GM11168 (cell line): ENCODE measurements around the gene AKT2.

Experiments
- in situ Hi-C: fragments of 300-500 bp; cut with MboI; formaldehyde crosslinking; loops from one replicate; pipeline ENCODE4 v1.12.0; 2022; ENCODE audit warnings: low sequenced_read_pairs; ENCODE audit not compliant: unreplicated experiment

AKT2 gene

GRCh38 chr19:40274585-40275544 lies 10.3 kb downstream of the AKT2 start:
- in situ Hi-C loops: no loop called here

- in situ Hi-C loops: no loop called here
Observed at GRCh38 chr19:40273469-40274360, 11.4 kb downstream of the AKT2 start.

DNA sequence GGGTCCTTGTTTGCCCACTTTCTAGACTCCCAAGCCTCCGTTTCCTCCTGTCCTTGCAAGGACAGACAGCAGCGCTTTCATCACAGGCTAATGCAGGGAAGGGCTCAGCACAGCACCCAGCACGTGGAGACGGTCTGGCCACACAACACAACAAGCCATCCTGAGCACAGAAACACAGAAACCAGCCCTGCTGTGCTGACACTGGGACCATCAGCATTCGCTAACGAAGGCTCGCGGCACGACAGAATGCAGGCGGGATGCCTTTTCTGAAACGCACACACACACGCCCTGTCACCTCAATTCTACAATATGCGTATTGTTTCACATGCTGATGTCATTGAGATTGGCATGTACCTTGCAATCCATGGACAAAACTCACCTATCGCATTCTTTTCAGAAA lies 12.9 kb downstream of the AKT2 start:
- in situ Hi-C loops: no loop called here

GRCh38 chr19:40271706-40272105 lies 13.4 kb downstream of the AKT2 start:
- in situ Hi-C loops: no loop called here

DNA sequence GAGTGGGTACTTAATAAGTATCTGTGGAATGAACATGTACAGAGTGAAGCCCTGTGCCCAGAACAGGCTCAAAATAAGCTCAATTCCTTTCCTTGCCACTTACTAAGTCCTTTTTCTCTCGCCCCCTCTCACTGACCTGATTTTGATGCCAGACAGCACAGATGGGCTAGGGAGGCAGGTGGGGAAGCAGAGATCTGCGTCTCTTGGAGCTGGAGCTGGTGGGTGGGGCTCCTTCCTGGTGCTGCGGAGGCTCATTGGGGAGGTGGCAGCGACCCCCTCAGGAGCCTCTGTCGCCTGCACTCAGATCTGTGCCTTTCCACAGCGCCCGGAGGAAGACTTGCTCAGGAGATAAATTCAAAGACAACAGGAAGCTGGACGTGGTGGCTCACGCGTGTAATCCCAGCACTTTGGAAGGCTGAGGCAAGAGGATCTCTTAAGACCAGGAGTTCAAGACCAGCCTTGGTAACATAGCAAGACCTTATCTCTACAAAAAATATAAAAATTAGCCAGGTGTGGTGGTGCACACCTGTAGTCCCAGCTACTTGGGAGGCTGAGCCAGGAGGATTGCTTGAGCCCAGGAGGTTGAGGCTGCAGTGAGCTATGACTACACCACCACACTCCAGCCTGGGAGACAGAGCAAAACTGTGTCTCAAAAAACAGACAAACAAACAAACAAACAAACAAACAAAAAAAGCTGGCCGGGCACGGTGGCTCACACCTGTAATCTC lies 14.6 kb downstream of the AKT2 start:
- in situ Hi-C loops: no loop called here

DNA sequence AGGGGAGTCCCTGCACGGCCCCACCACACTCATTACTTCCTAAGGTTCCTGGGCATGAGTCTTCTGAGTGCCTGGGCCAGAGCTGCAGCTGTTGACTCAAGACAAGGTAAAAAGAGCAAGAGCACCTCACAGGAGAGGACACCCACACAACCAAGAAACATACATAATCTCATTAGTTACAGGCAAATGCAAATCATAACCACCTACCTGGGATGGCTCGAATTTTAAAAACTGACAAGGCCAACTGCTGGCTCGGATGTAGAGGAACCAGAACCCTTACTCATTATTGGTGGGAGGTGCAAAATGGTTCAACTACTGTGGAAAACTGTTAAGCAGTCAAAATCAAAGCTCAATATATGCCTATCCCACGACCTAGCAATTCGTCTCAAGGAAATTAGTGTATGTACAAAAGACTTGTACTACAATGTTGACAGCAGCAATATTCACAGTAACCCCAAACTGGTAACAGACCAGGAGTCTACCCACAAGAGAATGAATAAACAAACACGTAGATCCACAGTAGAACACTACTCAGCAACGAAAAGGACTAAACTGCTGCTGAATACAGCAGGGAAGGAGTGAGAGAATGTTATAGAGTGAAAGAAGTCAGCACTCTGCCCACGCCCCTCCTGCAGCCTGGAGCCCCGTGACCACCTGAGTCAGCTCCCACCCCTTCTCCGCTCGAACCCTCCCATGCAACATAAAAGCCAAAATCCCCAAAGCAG lies 15.8 kb downstream of the AKT2 start:
- in situ Hi-C loops: no loop called here

DNA sequence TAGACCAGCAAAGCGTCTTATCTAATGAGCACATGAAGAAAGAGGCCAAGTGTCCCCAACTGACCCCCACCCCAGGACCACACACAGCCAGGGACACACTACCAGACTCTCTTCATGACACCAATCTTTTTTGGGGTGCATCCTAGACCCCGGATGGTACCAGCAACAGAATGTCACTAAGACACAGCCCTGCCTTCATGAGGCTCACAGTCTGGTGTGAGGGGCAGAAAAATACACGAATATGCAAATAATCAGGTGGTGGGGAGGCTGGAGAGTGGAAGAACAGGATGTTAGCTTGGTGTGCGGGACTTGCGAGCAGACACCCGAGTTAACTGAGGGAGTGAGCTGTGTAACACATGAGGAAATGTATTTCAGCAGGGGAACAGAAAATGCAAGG lies 17.5 kb downstream of the AKT2 start:
- in situ Hi-C loops: no loop called here

DNA sequence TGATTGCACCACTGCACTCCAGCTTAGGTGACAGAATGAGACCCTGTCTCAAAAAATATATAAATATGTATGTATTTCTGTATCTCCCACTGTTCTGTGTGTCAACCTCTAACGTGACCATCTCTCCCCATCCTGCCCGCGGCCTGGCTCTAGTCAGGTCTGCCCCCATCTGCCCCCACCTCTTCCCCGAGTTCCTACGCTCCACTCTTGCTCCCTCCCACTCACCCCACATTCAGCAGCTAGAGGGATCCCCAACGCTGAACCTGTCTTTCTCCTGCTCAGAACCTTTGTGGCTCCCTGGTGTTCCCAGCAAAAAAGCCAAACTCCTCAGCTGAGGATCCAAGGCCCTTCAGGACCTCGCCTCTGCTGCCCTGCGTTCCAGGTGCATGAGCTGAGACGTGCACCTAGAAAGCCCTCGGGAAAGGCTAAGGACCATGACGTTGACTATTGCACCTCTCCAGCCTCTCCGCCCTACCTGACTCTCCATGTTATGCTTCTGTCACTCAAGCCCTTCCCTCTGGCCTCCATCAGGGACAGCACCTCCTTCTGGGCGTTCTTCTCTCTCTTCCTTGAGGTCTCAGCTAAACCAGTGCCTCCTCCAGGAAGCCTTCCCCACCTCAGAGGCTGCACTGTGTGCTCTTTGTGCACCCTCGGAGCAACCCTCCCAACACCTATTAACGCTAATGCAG lies 18.1 kb downstream of the AKT2 start:
- in situ Hi-C loops: no loop called here

DNA sequence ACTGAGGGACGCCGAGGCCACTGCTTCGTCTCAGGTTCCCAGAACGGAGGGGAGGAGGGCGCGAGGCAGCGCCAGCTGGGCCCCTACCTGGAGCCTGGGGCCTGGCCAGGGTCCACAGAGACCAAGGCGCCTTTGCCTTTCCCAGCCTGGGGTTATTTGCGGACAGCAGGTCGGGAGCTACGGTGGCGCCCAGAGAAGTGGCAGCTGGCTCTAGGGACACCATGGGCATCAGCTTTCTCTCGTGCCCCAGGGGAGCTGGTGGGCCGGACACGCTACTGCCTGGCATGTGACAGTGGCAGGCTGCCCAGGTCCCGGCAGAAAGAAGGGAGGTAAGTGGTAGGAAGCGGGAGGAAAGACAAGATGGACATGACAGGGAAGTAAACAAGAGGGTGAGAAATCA lies 19.0 kb downstream of the AKT2 start:
- in situ Hi-C loops: no loop called here

DNA sequence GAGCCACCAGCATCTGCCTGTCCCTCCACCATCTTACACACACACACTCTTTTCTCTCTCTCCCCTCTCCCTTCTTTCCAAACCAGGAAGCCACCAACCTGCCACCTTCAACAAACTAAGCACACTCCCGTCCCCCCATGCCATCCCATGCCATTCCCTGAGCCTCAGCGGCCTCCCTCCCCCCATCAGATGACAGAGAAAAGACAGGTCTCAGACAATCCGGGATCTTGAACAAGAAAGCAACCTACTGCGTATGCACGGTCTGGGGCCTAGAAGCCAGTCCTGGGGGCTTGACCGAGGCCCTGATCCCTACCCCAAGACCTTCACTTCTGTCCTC lies 19.4 kb downstream of the AKT2 start:
- in situ Hi-C loops: no loop called here

- in situ Hi-C loops: no loop called here
Observed at GRCh38 chr19:40265055-40265762, 19.9 kb downstream of the AKT2 start.

DNA sequence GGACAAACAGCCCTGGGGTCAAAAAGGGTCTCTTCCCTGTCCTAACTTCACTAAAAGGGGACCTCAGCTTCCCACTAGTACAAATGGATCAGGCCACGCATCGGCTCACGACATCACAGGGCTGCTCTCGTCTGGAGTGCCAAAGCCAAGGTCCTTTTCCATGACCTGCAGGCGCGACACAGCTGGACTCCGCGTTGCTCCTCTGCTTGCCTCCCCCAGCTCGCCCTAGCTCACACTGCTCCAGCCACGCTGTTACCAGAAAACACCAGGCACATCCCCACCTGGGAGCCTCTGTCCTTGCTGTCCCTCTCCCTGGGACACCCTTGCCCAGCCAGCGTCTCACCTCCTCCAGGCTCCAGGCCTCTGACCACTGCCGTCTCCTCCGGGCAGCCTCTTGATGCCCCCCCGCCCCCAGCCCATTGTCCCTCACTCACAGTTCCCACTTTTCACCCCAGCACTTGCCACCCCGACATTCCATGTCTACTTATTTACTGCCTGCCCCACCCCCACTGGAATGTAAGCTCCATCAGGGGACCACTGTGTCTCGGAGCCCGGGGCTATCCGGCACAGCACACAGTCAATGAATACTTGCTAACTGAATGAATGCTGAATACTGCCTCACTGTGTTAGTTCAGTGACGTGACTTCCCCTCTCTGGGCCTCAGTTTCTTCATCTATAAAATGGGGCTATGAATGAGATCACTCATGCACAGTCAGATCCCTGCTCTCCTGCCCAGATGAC lies 20.7 kb downstream of the AKT2 start:
- in situ Hi-C loops: no loop called here

- in situ Hi-C loops: no loop called here
Observed at GRCh38 chr19:40263440-40264313, 21.5 kb downstream of the AKT2 start.

GRCh38 chr19:40262422-40262821 lies 22.7 kb downstream of the AKT2 start:
- in situ Hi-C loops: no loop called here

DNA sequence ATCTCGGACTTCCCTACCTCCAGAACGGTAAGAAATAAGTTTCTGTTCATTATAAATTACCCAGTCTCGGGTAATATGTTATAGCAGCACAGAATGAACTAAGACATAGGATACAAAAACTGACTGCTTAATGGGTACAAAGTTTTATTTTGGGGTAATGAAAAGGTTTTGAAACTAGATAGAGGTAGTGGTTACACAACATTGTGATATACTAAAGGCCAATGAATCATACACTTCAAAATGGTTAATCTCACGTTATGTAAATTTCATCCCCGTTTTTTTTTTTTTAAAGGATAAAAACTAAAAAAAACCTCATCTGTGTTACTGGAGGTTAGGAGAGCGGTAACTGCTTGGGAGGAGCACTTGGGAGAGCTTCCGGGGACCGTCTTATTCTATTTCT lies 23.5 kb downstream of the AKT2 start:
- in situ Hi-C loops: no loop called here

DNA sequence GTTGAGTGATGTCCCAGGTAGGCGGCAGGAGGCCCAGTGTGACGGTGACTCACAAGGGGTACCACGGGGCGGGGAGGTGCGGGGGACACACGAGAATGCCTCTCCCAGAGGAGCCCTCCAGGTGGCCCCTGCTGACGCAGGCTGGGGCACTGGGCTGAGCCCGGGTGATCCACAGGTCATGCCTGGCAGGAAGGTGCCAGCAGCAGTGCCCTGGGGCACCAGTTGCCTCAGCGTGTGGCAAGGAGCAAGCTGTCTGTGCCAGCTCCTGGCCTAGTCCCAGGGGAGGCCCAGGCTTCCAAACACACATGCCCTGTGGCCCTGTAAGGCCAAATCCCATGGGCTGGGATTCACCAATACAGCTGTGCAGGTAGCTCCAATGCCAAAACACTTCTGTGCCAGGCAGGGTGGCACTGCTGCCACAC lies 28.0 kb downstream of the AKT2 start:
- in situ Hi-C loops: no loop called here

GRCh38 chr19:40256512-40256911 lies 28.6 kb downstream of the AKT2 start:
- in situ Hi-C loops: no loop called here
